ENCODE results near the gene IL34. TPM values are rescaled to one million over a fixed set of nuclear protein-coding genes. Genes with fewer than 3 reads are reported as not detected.
A peak's percentile ranks its signal among the peaks of the same experiment; 100 is the strongest.

Gene IL34
- total and polyA plus RNA-seq, 2 of the 13 experiments (the other 11 are each of a cell fraction or from before 2014, with no cell fraction given), result 1.2 to 1.3 TPM

DNA sequence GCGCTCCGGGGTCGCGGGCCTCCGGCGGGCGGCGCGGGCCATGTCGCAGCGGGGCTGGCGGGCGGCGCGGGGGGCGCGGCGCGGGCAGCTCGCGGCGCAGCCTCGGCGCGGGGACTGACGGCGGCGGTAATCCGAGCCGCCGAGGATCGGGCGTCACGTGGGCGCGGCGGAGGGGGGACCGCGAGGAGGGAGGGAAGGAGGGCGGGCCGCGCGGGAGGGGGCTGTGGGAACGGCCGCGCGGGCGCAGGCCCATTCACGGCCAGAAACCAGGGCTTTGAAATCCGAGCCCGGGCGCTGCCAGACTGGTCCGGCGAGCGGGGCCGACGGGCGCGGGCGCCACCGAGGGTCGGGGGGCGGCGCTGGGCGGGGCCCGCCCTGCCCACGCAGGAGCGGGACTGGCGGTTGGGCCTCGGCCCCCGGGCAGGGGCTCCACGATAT lies 39.6 kb downstream of the IL34 start, which contains the start of gene MTSS2 (continued):
- TF ChIP-seq, protein P1, sequence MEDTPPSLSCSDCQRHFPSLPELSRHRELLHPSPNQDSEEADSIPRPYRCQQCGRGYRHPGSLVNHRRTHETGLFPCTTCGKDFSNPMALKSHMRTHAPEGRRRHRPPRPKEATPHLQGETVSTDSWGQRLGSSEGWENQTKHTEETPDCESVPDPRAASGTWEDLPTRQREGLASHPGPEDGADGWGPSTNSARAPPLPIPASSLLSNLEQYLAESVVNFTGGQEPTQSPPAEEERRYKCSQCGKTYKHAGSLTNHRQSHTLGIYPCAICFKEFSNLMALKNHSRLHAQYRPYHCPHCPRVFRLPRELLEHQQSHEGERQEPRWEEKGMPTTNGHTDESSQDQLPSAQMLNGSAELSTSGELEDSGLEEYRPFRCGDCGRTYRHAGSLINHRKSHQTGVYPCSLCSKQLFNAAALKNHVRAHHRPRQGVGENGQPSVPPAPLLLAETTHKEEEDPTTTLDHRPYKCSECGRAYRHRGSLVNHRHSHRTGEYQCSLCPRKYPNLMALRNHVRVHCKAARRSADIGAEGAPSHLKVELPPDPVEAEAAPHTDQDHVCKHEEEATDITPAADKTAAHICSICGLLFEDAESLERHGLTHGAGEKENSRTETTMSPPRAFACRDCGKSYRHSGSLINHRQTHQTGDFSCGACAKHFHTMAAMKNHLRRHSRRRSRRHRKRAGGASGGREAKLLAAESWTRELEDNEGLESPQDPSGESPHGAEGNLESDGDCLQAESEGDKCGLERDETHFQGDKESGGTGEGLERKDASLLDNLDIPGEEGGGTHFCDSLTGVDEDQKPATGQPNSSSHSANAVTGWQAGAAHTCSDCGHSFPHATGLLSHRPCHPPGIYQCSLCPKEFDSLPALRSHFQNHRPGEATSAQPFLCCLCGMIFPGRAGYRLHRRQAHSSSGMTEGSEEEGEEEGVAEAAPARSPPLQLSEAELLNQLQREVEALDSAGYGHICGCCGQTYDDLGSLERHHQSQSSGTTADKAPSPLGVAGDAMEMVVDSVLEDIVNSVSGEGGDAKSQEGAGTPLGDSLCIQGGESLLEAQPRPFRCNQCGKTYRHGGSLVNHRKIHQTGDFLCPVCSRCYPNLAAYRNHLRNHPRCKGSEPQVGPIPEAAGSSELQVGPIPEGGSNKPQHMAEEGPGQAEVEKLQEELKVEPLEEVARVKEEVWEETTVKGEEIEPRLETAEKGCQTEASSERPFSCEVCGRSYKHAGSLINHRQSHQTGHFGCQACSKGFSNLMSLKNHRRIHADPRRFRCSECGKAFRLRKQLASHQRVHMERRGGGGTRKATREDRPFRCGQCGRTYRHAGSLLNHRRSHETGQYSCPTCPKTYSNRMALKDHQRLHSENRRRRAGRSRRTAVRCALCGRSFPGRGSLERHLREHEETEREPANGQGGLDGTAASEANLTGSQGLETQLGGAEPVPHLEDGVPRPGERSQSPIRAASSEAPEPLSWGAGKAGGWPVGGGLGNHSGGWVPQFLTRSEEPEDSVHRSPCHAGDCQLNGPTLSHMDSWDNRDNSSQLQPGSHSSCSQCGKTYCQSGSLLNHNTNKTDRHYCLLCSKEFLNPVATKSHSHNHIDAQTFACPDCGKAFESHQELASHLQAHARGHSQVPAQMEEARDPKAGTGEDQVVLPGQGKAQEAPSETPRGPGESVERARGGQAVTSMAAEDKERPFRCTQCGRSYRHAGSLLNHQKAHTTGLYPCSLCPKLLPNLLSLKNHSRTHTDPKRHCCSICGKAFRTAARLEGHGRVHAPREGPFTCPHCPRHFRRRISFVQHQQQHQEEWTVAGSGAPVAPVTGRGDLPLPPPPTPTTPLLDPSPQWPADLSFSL (CRISPR knock-in tag; IDR thresholded peaks at IDR 0.05), result no peak
- TF ChIP-seq HMG20B (CRISPR knock-in tag; conservative IDR thresholded peaks at IDR 0.05), result no peak
- TF ChIP-seq KAT7 (CRISPR knock-in tag; IDR thresholded peaks at IDR 0.05; ENCODE audit: borderline replicate concordance), result no peak; the same call in 1 of the 2 replicates
- TF ChIP-seq ZNF12 (CRISPR knock-in tag; IDR thresholded peaks at IDR 0.05), result no peak
- no peak for TF ChIP-seq ZBTB7A (CRISPR knock-in tag; IDR thresholded peaks at IDR 0.05)
- peak; percentile 90 for TF ChIP-seq ARNTL (CRISPR knock-in tag; IDR thresholded peaks at IDR 0.05)
- TF ChIP-seq ZNF83 (CRISPR knock-in tag; IDR thresholded peaks at IDR 0.05; ENCODE audit: borderline replicate concordance), result no peak
- TF ChIP-seq RFXAP (CRISPR knock-in tag; IDR thresholded peaks at IDR 0.05; ENCODE audit: borderline replicate concordance), result 0 out of 2 replicates have a peak, but pooled peaks have one; percentile 60
- TF ChIP-seq JDP2 (CRISPR knock-in tag; IDR thresholded peaks at IDR 0.05; ENCODE audit: borderline replicate concordance), result peak; percentile 64; the same call in 1 of the 2 replicates
- no peak for TF ChIP-seq RBAK (CRISPR knock-in tag; IDR thresholded peaks at IDR 0.05)
- TF ChIP-seq ZNF749 (CRISPR knock-in tag; IDR thresholded peaks at IDR 0.05; ENCODE audit: borderline replicate concordance), result peak; percentile 31; the same call in 1 of the 2 replicates
- TF ChIP-seq, protein P2, sequence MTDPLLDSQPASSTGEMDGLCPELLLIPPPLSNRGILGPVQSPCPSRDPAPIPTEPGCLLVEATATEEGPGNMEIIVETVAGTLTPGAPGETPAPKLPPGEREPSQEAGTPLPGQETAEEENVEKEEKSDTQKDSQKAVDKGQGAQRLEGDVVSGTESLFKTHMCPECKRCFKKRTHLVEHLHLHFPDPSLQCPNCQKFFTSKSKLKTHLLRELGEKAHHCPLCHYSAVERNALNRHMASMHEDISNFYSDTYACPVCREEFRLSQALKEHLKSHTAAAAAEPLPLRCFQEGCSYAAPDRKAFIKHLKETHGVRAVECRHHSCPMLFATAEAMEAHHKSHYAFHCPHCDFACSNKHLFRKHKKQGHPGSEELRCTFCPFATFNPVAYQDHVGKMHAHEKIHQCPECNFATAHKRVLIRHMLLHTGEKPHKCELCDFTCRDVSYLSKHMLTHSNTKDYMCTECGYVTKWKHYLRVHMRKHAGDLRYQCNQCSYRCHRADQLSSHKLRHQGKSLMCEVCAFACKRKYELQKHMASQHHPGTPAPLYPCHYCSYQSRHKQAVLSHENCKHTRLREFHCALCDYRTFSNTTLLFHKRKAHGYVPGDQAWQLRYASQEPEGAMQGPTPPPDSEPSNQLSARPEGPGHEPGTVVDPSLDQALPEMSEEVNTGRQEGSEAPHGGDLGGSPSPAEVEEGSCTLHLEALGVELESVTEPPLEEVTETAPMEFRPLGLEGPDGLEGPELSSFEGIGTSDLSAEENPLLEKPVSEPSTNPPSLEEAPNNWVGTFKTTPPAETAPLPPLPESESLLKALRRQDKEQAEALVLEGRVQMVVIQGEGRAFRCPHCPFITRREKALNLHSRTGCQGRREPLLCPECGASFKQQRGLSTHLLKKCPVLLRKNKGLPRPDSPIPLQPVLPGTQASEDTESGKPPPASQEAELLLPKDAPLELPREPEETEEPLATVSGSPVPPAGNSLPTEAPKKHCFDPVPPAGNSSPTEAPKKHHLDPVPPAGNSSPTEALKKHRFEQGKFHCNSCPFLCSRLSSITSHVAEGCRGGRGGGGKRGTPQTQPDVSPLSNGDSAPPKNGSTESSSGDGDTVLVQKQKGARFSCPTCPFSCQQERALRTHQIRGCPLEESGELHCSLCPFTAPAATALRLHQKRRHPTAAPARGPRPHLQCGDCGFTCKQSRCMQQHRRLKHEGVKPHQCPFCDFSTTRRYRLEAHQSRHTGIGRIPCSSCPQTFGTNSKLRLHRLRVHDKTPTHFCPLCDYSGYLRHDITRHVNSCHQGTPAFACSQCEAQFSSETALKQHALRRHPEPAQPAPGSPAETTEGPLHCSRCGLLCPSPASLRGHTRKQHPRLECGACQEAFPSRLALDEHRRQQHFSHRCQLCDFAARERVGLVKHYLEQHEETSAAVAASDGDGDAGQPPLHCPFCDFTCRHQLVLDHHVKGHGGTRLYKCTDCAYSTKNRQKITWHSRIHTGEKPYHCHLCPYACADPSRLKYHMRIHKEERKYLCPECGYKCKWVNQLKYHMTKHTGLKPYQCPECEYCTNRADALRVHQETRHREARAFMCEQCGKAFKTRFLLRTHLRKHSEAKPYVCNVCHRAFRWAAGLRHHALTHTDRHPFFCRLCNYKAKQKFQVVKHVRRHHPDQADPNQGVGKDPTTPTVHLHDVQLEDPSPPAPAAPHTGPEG (CRISPR knock-in tag; IDR thresholded peaks at IDR 0.05), result peak; percentile 86
- TF ChIP-seq CENPX (CRISPR knock-in tag; IDR thresholded peaks at IDR 0.05), result no peak
- TF ChIP-seq, protein P3, sequence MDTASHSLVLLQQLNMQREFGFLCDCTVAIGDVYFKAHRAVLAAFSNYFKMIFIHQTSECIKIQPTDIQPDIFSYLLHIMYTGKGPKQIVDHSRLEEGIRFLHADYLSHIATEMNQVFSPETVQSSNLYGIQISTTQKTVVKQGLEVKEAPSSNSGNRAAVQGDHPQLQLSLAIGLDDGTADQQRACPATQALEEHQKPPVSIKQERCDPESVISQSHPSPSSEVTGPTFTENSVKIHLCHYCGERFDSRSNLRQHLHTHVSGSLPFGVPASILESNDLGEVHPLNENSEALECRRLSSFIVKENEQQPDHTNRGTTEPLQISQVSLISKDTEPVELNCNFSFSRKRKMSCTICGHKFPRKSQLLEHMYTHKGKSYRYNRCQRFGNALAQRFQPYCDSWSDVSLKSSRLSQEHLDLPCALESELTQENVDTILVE (CRISPR knock-in tag; IDR thresholded peaks at IDR 0.05), result no peak
- TF ChIP-seq, protein P4, sequence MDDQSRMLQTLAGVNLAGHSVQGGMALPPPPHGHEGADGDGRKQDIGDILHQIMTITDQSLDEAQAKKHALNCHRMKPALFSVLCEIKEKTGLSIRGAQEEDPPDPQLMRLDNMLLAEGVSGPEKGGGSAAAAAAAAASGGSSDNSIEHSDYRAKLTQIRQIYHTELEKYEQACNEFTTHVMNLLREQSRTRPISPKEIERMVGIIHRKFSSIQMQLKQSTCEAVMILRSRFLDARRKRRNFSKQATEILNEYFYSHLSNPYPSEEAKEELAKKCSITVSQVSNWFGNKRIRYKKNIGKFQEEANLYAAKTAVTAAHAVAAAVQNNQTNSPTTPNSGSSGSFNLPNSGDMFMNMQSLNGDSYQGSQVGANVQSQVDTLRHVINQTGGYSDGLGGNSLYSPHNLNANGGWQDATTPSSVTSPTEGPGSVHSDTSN (CRISPR knock-in tag; IDR thresholded peaks at IDR 0.05; ENCODE audit: borderline replicate concordance), result no peak
